GM18505 (cell line): ENCODE data around the gene CDCP1.
"Not testable (repeated sequence)": the region's sequence is repeated elsewhere in the genome, so short reads cannot be mapped to it uniquely, and the experiment has no call there.

Source experiments
- ATAC-seq: cut with Tn5 transposase; IDR thresholded peaks from one replicate; pipeline ENCODE4 v1.9.1; 2021; ENCODE audit not compliant: unreplicated experiment
- POLR2A ChIP-seq: IDR thresholded peaks from 4 replicates; pipeline ENCODE4 v1.6.1; 2011; ENCODE audit warnings: borderline replicate concordance; ENCODE audit not compliant: insufficient read depth, insufficient read length; ENCODE audit errors: extremely low read depth

CDCP1 gene

GRCh38 chr3:45067486-45067885 lies 78.7 kb downstream of the CDCP1 start:
- TF ChIP-seq POLR2A = no peak
- no peak for ATAC-seq

GRCh38 chr3:45066109-45066801 lies 79.9 kb downstream of the CDCP1 start:
- no peak for ATAC-seq
- no peak for TF ChIP-seq POLR2A

- no peak for ATAC-seq
- TF ChIP-seq POLR2A = no peak
These were observed 80.8 kb downstream of the CDCP1 start for GRCh38 chr3:45065373-45065720.

- ATAC-seq = no peak
- no peak for TF ChIP-seq POLR2A
These were observed 81.4 kb downstream of the CDCP1 start for GRCh38 chr3:45064512-45065372.

GRCh38 chr3:45062697-45063070 lies 83.5 kb downstream of the CDCP1 start:
- no peak for ATAC-seq
- TF ChIP-seq POLR2A = no peak

- TF ChIP-seq POLR2A = no peak
- no peak for ATAC-seq
These were observed 85.8 kb downstream of the CDCP1 start for GRCh38 chr3:45060165-45060892.

- ATAC-seq = no peak
- TF ChIP-seq POLR2A = no peak
These were observed 87.0 kb downstream of the CDCP1 start for GRCh38 chr3:45059132-45059531.

- ATAC-seq = no peak
These were observed 88.6 kb downstream of the CDCP1 start for GRCh38 chr3:45057557-45057956.

GRCh38 chr3:45056608-45057301 lies 89.4 kb downstream of the CDCP1 start:
- no peak for ATAC-seq

More at GRCh38 chr3:45057557-45057956, 88.6 kb downstream of the CDCP1 start:
- TF ChIP-seq POLR2A = no peak

GRCh38 chr3:45055411-45056143 lies 90.6 kb downstream of the CDCP1 start:
- no peak for ATAC-seq
- TF ChIP-seq POLR2A = no peak

More at GRCh38 chr3:45056608-45057301, 89.4 kb downstream of the CDCP1 start:
- TF ChIP-seq POLR2A = no peak

- TF ChIP-seq POLR2A = no peak
- ATAC-seq = no peak
These were observed 91.2 kb downstream of the CDCP1 start for GRCh38 chr3:45055032-45055410.

GRCh38 chr3:45054196-45054857 lies 91.9 kb downstream of the CDCP1 start:
- no peak for ATAC-seq

GRCh38 chr3:45053805-45054195 lies 92.4 kb downstream of the CDCP1 start:
- not testable (repeated sequence) for ATAC-seq

More at GRCh38 chr3:45054196-45054857, 91.9 kb downstream of the CDCP1 start:
- no peak for TF ChIP-seq POLR2A

- no peak for ATAC-seq
These were observed 94.5 kb downstream of the CDCP1 start for GRCh38 chr3:45051685-45052084.

More at GRCh38 chr3:45051685-45052084, 94.5 kb downstream of the CDCP1 start:
- TF ChIP-seq POLR2A = no peak
